SK-N-SH treated with all-trans-retinoic acid at 6 μM for 48 hours (cell line): ENCODE results near the gene GCNT2.

Experiments
- CSRNP3 ChIP-seq: fragments of 250-450 bp; sonication (Bioruptor Pico); IDR thresholded peaks from 2 replicates; pipeline ENCODE4 v1.5.1; 2021; ENCODE audit warnings: mild to moderate bottlenecking, moderate library complexity
- PATZ1 ChIP-seq: fragments of 250-450 bp; sonication (Bioruptor Pico); IDR thresholded peaks from 2 replicates; pipeline ENCODE4 v1.8.0; 2020; ENCODE audit warnings: mild to moderate bottlenecking, moderate library complexity, borderline replicate concordance
- PPARA ChIP-seq: fragments of 250-450 bp; sonication (Bioruptor Pico); IDR thresholded peaks from 2 replicates; pipeline ENCODE4 v1.5.0; 2020; ENCODE audit warnings: mild to moderate bottlenecking, borderline replicate concordance
- TSHZ2 ChIP-seq: fragments of 250-450 bp; sonication (Bioruptor Pico); IDR thresholded peaks from 2 replicates; pipeline ENCODE4 v1.5.0; 2020; ENCODE audit warnings: mild to moderate bottlenecking, moderate library complexity
- ZFP3 ChIP-seq: fragments of 250-450 bp; sonication (Bioruptor Pico); IDR thresholded peaks from 2 replicates; pipeline ENCODE4 v1.5.0; 2020; ENCODE audit warnings: mild to moderate bottlenecking, moderate library complexity

- TF ChIP-seq PATZ1 (CRISPR knock-in tag) (no peak), TSHZ2 (CRISPR knock-in tag) (no peak), PPARA (CRISPR knock-in tag) (no peak), ZFP3 (CRISPR knock-in tag) (no peak), CSRNP3 (CRISPR knock-in tag) (no peak)
These were observed 5.0 kb downstream of the GCNT2 start for GRCh38 chr6:10526156-10526555.
